Uterus (tissue), 4 donors: ENCODE data around the gene ATP7A. TPM values are rescaled to one million over a fixed set of nuclear protein-coding genes. Genes with fewer than 3 reads are reported as not detected.

ENCODE experiments used
- DNase-seq, 2 donors: peaks; one replicate each; pipeline ENCODE4 v3.0.0-alpha.2; 2019 to 2020
- H3K27ac ChIP-seq, 2 donors: fragments of 200-600 bp; sonication (generic); 1 replicate in 1 of 2; 2 replicates in 1 of 2; pipeline ENCODE4 v1.5.1; 2016 to 2018
- H3K27me3 ChIP-seq, 2 donors: fragments of 200-600 bp; sonication (generic); one replicate each; pipeline ENCODE4 v1.5.1; 2018 to 2019; ENCODE audit warnings: control low read depth in 1 of 2
- H3K36me3 ChIP-seq, 2 donors: fragments of 200-600 bp; sonication (generic); one replicate each; pipeline ENCODE4 v1.5.1; 2019; ENCODE audit warnings: control low read depth in 1 of 2
- H3K4me1 ChIP-seq, 2 donors: fragments of 200-600 bp; sonication (generic); one replicate each; pipeline ENCODE4 v1.5.1; 2018 to 2019; ENCODE audit warnings: control low read depth in 1 of 2
- H3K4me3 ChIP-seq, 2 donors: fragments of 200-600 bp; sonication (generic); 1 replicate in 1 of 2; 2 replicates in 1 of 2; pipeline ENCODE4 v1.5.1; 2018 to 2019; ENCODE audit warnings: mild to moderate bottlenecking in 1 of 2
- H3K9me3 ChIP-seq, 2 donors: fragments of 200-600 bp; sonication (generic); one replicate each; pipeline ENCODE4 v1.5.1; 2019; ENCODE audit warnings: control low read depth in 1 of 2
- CTCF ChIP-seq, 4 experiments: fragments of 200-600 bp in 2 of 4; fragments of 450-650 bp in 2 of 4; sonication (generic) in 2 of 4; IDR thresholded peaks; one replicate each; pipeline ENCODE4 v1.5.1; 2016 to 2019; ENCODE audit warnings: antibody characterized with exemption in 4 of 4, mild to moderate bottlenecking in 2 of 4, moderate library complexity in 1 of 4
- POLR2A ChIP-seq, 2 donors: fragments of 450-650 bp; IDR thresholded peaks; one replicate each; pipeline ENCODE4 v1.6.1; 2016; ENCODE audit warnings: antibody characterized with exemption in 2 of 2, mild to moderate bottlenecking in 1 of 2, moderate library complexity in 1 of 2
- intact Hi-C: fragments of 100-400 bp; cut with DNase I; formaldehyde crosslinking; loops from one replicate; pipeline ENCODE4 v1.15.1; 2023; ENCODE audit warnings: low total_unique reads
- total RNA-seq, 4 donors: library from RNA; depleted of rRNA in 3 of 4; stranded (reverse); fragments of >200 nt in 3 of 4; gene quantifications; one replicate each; pipeline versions ENCODE4 v1.1.0 to v1.2.4, GENCODE V29; 2014 to 2023
- donor health status: DM: yes; HTN: yes; CAD: no.

ATP7A gene
- total RNA-seq, 4 donors from 2014 or later, result 4.9 to 26.5 (median 12.8) TPM

DNA sequence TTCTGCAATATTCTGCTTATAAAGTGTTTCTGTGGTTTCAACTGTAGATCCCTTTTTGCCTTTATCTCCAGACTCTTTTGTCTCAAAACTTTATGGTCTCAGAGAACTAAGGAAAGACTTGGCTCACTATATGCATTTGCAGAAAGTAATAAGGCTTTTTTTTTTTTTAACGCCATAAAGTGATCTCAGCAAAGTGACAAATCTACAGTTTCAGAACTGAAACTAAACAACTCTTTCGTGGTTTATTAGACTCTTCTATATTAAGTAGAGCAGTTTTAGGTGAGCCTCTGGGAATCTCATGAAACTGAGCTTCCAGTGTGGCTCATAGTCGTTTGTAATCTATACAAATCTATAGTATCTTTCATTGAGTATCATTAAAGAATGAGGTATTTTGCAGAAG lies 15.3 kb downstream of the ATP7A start:
- Histone ChIP-seq H3K4me3 (no peak overlapping the region), H3K27ac (no peak overlapping the region), H3K36me3 (no peaks in the 10 kb centered on the region), H3K27me3 (no peaks in the 10 kb centered on the region), H3K4me1 (no peaks in the 10 kb centered on the region), H3K9me3 (no peaks in the 10 kb centered on the region)
- DNase-seq, result no peak
- no peak for TF ChIP-seq CTCF (IDR thresholded peaks at IDR 0.05)
- no peak for TF ChIP-seq POLR2A (IDR thresholded peaks at IDR 0.05)
- intact Hi-C loops, result no loop called here

GRCh38 chrX:77930581-77930980 lies 20.1 kb downstream of the ATP7A start:
- Histone ChIP-seq H3K27ac (no peak overlapping the region), H3K27me3 (no peaks in the 10 kb centered on the region), H3K4me3 (no peak overlapping the region), H3K4me1 (no peaks in the 10 kb centered on the region), H3K9me3 (no peaks in the 10 kb centered on the region), H3K36me3 (no peaks in the 10 kb centered on the region)
- TF ChIP-seq CTCF (IDR thresholded peaks at IDR 0.05), result no peak
- no peak for TF ChIP-seq POLR2A (IDR thresholded peaks at IDR 0.05)
- no peak for DNase-seq
- intact Hi-C loops, result no loop called here

- Histone ChIP-seq H3K27ac (no peak overlapping the region), H3K4me1 (no peaks in the 10 kb centered on the region), H3K27me3 (peaks cover 0 to 4% of the 10 kb centered on the region in 2 donors), H3K9me3 (no peaks in the 10 kb centered on the region), H3K4me3 (no peak overlapping the region), H3K36me3 (no peaks in the 10 kb centered on the region)
- intact Hi-C loops, result no loop called here
- DNase-seq, result no peak
- no peak for TF ChIP-seq POLR2A (IDR thresholded peaks at IDR 0.05)
- TF ChIP-seq CTCF (IDR thresholded peaks at IDR 0.05), result no peak
Observed at GRCh38 chrX:77935886-77936285, 25.4 kb downstream of the ATP7A start.

DNA sequence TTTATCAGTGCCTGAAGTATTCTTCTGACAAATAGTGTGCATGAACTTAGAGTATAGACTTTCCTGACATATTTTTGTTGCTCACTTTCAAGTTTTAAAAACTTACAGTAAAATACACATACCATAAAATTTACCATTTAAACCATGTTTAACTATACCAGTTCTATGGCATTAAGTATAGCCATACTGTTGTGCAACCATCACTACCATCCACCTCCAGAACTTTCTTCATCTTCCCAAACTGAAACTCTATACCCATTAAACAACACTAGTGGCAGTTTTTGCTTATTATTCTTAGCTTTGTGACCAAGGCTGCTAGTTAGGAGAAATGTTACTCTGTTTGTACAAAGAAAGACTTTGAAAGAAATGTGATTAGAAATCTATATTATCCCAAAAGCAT lies 25.8 kb downstream of the ATP7A start:
- Histone ChIP-seq H3K27ac (no peak overlapping the region), H3K4me1 (no peaks in the 10 kb centered on the region), H3K4me3 (no peak overlapping the region), H3K36me3 (no peaks in the 10 kb centered on the region), H3K9me3 (no peaks in the 10 kb centered on the region), H3K27me3 (peaks cover 0 to 4% of the 10 kb centered on the region in 2 donors)
- no peak for DNase-seq
- TF ChIP-seq POLR2A (IDR thresholded peaks at IDR 0.05) (no peak), CTCF (IDR thresholded peaks at IDR 0.05) (no peak)
- intact Hi-C loops, result no loop called here

DNA sequence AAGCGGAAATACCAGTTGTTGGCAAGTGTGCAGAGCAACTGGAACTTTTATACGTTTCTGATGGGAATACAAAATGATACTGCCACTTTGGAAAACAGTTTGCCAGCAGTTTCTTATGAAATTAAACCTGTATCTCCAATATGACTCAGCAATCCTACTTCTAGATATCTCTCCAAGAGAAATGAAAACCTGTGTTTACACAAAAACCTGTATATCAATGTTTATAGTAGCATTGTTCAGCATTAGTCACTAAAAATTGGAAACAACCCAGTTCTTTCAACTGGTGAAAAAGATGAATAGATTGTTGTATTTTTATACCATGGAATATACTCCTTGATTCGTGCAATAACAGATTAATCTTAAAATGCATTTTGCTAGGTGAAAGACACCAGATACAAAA lies 26.8 kb downstream of the ATP7A start:
- no peak for DNase-seq
- intact Hi-C loops, result no loop called here
- Histone ChIP-seq H3K27me3 (peaks cover 0 to 4% of the 10 kb centered on the region in 2 donors), H3K27ac (no peak overlapping the region), H3K4me3 (no peak overlapping the region), H3K36me3 (no peaks in the 10 kb centered on the region), H3K9me3 (no peaks in the 10 kb centered on the region), H3K4me1 (no peaks in the 10 kb centered on the region)
- no peak for TF ChIP-seq CTCF (IDR thresholded peaks at IDR 0.05)
- no peak for TF ChIP-seq POLR2A (IDR thresholded peaks at IDR 0.05)
